Measurements from ENCODE around the gene CCDC126.
"Not testable (repeated sequence)": the region's sequence is repeated elsewhere in the genome, so short reads cannot be mapped to it uniquely, and the experiment has no call there.

CCDC126 gene

GRCh38 chr7:23597094-23598091, at the start of gene CCDC126:
TSS of gene CCDC126 (plus strand) at chr7:23597382. CDS start at chr7:23611316, 13,934 bp downstream.
- DNase-seq: peak; percentile 83

GRCh38 chr7:23547662-23548061, 49.5 kb upstream of the CCDC126 start:
- no peak for DNase-seq

- DNase-seq: no peak
These were observed 38.9 kb upstream of the CCDC126 start for GRCh38 chr7:23558303-23558702.

GRCh38 chr7:23570592-23571200, 26.5 kb upstream of the CCDC126 start:
- no peak for DNase-seq

GRCh38 chr7:23581975-23582374, 15.2 kb upstream of the CCDC126 start:
- not testable (repeated sequence) for DNase-seq

GRCh38 chr7:23585304-23585703, 11.9 kb upstream of the CCDC126 start:
- DNase-seq: not testable (repeated sequence)

GRCh38 chr7:23586159-23586558, 11.0 kb upstream of the CCDC126 start:
- DNase-seq: no peak

- DNase-seq: no peak
These were observed 6.7 kb upstream of the CCDC126 start for GRCh38 chr7:23590529-23590928.

GRCh38 chr7:23593706-23594105, 3.5 kb upstream of the CCDC126 start:
- DNase-seq: no peak

GRCh38 chr7:23594879-23595604, 2.1 kb upstream of the CCDC126 start:
- DNase-seq: no peak

- DNase-seq: no peak
These were observed 1.1 kb downstream of the CCDC126 start for GRCh38 chr7:23598296-23598695.

GRCh38 chr7:23600236-23600635, 3.1 kb downstream of the CCDC126 start:
- DNase-seq: no peak

GRCh38 chr7:23603632-23604295, 6.6 kb downstream of the CCDC126 start:
- no peak for DNase-seq

GRCh38 chr7:23604296-23604640, 7.1 kb downstream of the CCDC126 start:
- DNase-seq: no peak

GRCh38 chr7:23607130-23607529, 9.9 kb downstream of the CCDC126 start:
- DNase-seq: no peak

- no peak for DNase-seq
These were observed 10.7 kb downstream of the CCDC126 start for GRCh38 chr7:23607866-23608265.

- no peak for DNase-seq
These were observed 18.1 kb downstream of the CCDC126 start for GRCh38 chr7:23615331-23615730.

GRCh38 chr7:23616593-23616992, 19.4 kb downstream of the CCDC126 start:
- no peak for DNase-seq

- DNase-seq: no peak
These were observed 20.3 kb downstream of the CCDC126 start for GRCh38 chr7:23617482-23617881.

GRCh38 chr7:23618241-23618640, 21.1 kb downstream of the CCDC126 start:
- no peak for DNase-seq

- DNase-seq: no peak
These were observed 22.0 kb downstream of the CCDC126 start for GRCh38 chr7:23619141-23619540.

GRCh38 chr7:23622506-23622925, 25.3 kb downstream of the CCDC126 start:
- DNase-seq: no peak

GRCh38 chr7:23628370-23628769, 31.2 kb downstream of the CCDC126 start:
- no peak for DNase-seq

Measured in cortex of kidney (tissue), 1 donor.